Bone marrow (tissue), 2 donors: ENCODE data around the gene CACNA2D3.
"Not testable (repeated sequence)": the region's sequence is repeated elsewhere in the genome, so short reads cannot be mapped to it uniquely, and the experiment has no call there.

Experiments
- DNase-seq, 2 donors: peaks; one replicate each; lab custom pipeline; 2025; lab: John Stamatoyannopoulos, UW

CACNA2D3 gene

DNA sequence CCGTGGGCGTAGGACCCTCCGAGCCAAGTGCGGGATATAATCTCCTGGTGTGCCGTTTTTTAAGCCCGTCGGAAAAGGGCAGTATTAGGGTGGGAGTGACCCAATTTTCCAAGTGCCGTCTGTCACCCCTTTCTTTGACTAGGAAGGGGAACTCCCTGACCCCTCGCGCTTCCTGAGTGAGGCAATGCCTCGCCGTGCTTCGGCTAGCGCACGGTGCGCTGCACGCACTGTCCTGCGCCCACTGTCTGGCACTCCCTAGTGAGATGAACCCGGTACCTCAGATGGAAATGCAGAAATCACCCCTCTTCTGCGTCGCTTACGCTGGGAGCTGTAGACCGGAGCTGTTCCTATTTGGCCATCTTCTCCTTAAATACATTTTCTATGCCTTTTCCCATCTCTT lies 342.2 kb downstream of the CACNA2D3 start:
- not testable (repeated sequence) for DNase-seq

DNA sequence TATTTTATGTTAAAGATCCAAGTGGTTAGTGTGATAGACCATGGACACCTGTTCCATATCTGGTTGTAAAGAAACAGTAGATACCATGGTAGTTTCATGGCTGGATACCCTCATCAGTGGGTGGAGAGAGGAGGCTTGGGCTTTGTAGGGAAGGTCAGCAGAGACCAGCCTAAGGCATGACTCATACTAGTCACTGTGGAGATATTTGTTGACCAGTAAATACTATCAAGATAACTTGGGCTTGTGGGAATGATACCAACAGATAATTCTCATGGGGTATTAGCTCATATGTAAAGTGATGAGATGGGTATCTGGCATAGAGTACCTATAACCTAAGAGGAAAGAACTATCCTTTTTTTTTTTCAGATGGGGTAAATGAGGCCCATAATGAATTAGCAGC lies 354.5 kb downstream of the CACNA2D3 start:
- no peak for DNase-seq

DNA sequence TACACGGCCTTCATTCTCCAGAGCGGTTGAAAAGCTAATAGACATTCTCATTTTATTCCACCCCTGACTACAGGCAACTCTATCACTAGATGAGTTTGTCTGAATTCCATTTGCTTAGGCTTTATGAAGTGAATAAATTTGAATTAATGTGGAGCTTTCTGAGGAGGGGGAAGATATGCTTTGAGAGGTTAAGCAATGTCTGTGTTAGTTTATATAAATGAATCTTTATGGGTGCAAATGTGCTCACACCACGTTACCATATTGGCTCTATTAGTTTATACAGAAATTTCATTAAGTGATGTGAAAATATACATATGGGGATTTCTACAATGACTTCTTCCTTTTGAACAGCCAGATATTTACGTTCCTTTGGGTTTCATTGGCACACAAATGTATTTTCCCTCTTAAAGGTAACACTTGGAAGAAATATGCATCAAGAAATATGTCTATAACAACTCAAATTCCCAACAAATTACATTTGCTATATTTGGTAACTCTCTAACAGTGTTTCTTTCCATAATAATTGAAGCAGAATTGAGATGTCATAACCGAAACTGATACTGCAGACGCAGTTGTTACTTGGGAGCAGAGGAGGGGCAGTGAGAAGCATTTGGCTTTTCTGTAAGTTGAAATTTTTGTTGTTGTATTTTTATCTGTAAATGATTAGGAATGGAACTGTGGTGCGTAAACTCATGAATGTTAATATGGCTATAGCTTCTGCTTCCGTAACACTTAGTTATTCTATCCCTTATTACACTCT lies 359.4 kb downstream of the CACNA2D3 start:
- no peak for DNase-seq

DNA sequence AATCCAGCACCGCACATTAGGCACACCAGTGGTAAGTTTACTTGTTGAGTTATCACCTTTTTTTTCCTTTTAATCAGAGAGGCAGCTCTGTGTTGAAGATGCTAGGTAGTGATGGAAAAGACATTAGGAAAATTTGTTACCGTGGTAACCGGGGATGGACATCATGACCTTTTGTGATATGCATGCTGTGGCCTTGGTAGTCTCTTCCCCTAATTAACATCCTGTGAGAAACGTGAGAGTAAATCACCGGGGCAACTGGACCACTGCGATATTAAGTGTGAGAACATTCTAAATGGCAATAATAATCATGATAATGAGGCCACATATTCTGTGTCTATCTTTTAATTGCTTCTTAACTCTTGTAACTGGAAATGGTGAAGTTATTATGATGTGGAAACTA lies 362.0 kb downstream of the CACNA2D3 start:
- no peak for DNase-seq

DNA sequence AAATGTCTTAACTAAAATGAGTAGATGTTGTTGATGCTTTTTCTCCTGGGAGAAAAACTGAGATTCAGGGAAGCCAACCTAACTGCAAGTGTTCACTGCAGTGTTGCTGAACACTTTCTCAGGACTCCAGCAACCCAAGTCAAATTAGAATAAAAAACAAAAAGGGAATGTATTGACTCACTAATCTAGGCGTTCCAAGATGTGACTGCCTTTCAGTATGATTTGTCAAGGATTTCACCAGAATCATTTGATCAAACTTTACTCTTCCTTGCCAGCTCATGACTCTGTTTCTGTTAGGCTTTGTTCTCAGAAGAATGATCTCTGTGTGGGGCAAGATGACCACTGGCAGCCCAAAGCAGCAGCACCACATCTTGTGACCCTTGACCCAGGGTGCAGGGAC lies 364.0 kb downstream of the CACNA2D3 start:
- DNase-seq: no peak

DNA sequence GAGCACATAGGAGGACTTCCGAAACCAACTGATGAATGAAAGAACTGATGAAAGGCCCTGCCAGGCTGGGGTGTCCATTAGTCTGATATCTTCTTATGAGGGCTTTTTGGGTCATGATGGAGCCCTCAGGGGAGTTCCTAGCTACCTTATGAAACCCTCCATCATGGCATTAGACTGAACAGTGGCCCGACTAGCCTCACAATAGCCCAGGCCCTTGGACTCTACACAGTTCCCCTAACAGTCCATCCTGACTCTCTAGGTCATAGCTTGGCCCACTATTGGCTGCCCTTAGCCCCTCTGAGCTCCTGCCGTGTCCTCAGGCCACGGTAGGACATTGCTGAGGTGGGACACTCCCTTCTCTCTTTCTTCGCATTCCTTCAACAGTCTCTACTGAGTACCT lies 365.9 kb downstream of the CACNA2D3 start:
- DNase-seq: no peak

DNA sequence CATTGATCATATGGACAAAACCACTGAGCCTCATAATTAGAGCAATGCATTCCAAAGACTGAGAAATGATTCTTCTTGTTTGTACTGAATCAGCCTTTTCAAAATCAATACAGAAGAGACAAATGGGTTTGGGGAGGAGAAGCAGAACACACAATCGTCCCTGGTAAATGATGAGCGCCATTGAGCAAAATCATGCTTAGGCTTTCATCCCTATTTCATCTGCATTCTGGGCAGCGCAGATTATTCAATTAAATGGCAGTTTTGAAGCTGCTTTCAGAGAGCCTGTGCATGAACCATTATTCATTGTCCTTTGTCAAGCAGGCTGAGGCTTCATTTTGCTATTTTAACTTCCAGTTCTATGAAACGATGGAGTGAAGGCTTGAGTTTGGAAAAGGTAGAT lies 371.9 kb downstream of the CACNA2D3 start:
- no peak for DNase-seq

DNA sequence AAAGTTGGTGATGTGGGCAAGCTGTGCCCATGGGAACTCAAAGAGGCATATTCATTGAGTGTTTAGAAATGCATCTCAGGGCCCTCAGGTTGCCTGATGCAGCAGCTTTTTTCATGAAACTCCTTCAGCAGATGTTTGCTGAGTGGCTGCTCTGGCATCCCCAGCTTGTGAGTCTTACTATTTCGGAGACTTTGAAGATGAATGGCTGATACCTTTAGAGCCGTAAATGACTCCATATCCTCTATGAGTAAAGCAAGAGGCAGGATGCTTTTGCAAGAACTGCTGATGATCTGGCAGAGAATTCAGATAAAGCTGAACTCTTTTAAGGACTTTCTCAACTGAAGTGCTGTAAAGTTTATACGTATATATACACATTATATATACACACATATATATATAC lies 384.3 kb downstream of the CACNA2D3 start:
- no peak for DNase-seq

DNA sequence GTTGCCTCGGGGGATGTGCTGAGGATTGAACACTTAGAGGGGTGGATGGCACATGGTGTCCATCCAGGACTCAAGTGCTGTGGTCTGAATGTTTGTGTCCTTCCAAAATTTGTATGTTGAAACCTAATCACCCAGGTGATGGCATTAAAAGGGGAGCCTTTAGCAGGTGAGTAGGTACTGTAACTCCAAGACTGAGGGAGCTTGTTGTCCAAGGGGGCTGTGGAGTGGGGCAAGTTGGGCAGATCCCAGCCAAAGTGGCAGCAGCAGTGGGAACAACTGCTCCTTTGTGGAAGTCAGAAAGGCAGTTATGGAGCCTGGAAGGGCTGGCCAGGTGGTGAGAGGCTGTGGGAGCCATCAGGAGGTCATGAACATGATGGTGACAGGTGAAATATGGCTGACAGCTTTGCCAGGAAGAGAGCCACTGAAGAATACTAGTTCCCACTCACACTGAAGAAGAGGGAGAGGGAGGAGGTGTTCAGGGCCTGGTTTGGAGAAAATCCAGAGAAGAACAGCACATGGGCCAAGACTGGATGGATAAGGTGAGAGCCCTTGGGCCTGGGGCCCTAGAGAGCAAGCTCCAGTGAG lies 385.6 kb downstream of the CACNA2D3 start:
- no peak for DNase-seq

DNA sequence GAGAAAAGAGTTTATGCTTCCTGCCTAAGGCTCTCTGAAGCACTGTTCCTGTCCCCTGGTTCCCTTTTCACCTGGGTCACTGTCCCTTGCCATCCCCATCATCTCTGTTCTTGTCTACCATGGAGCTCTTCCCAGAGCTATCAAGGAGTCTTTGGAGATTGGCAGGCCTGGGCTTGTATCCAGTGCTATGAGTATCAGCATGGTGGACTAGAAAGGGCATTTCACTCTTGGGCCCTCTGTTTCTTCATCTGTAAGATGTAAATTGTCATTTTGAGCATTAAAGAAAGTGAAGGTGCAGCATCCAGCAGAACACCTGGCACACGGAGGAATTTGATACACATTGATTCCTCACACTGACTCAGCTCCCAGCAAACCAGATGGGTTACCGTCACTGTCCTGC lies 388.2 kb downstream of the CACNA2D3 start:
- DNase-seq: no peak

DNA sequence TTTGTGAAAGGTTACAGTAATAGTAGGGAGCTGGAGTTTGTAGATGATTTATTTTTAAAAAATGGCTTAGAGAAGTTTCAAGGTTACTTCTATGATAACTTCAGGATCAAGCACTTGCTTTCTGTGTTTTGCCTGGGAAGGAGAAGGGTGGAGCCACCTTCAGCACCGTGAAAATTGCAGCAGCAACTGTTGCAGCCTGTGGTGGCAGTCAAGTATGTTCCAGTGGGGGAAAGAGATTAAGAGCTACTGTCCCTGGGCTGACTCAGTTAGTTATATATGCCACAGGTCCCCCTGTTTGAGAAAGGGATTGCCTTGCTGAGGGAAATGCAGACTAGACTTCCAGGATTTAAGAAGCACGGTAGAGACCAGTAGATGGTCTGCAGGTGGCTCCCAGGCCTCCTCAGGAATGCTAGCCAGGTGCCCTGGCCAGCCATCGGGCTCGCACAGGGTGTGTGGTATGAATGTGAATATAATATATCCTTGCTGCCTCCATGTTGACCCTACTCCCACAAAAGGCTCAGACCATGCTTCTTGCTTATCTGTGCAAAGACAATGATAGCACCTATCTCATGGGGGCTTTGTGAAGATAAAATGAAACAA lies 389.5 kb downstream of the CACNA2D3 start:
- DNase-seq: no peak

DNA sequence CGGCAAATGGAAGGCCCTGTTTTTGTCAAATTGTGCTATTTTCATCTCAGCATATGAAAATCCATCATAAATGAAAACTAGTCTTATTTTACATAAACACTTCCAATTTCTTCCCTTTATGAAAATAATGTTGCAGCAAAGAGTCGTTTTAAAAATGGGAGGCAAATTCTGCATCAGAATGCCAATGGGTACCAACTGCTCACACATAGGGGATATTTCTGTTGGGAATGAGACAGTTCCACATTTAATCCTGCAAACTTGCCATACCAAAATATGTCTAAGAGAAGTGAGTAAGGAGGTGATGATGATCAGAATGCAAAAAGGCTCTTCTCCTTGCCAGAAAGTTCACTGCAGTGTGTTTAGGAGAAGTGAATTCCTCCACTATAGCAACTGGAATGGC lies 391.7 kb downstream of the CACNA2D3 start:
- no peak for DNase-seq

DNA sequence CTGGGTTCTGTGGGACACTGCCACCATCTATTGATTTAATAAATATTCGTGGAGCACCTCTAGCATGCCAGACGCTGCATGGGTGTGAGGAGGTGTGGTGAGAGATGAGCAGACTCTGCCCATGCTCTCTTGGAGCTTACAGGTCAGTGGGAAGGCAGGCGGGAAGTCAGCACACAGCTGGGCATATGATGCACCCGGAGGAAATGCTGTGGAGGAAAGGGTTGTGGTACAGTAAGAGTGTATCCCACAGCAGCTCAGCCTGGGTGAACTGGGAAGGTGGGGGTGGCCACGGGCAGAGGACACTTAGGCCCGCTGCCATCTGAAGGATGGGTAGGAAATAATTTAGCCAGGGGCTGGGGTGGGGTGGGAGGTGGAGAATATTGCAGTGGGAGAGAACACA lies 392.1 kb downstream of the CACNA2D3 start:
- DNase-seq: no peak

DNA sequence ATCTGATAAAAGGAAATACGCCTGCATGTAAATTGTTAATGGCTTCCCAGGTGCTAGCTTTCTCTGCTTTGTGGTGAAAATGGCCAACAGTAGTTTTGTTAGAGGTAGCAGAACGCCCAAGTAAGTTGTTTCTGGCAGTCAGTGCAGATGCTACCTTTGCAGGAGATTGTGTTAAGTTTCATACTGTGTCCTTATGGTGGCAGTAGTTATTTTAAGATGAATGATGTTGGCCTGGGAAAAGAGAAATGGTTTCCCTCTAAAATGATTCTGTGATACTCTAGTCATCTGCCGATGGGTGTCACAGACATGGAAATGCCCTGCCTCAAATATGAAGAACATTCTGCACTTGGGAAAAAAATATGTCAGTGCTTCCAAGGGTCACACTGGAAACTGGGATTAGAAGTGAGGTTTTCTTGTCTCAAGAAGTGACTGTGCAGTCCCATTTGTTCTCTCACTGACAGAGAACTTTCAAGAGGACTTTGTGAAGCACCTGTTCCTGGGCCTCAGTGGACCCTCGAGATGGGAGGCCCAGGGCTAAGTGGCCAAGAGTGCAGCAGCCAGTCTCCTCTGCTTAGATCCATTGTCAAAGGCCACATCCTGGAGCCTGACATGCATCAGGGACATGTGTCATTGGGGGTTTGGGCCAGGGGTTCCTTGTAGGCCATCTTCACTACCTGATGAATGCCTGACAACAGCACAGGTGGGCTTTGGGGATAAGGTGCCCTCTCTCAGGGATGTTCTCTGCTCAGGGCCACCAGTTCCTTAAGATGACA lies 393.3 kb downstream of the CACNA2D3 start:
- no peak for DNase-seq

DNA sequence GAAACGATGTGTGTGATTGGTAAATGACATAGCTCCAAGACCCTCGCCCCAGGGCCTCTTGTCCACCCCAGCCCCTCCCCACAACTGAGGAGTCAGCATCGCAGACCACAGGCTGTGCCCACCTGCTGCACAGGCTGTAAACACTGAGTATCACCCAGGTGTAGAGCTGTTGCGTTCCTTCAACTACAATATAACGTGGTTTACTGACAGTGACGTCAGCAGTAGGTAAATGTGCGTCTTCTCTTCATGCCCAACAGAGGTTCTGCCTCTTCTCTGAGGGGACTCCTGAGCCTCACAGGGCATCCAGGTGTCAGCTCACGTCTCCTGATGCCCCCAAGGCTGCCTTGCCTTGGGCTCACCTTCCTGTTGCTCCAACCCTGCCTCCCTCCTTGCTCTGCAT lies 395.1 kb downstream of the CACNA2D3 start:
- DNase-seq: no peak

DNA sequence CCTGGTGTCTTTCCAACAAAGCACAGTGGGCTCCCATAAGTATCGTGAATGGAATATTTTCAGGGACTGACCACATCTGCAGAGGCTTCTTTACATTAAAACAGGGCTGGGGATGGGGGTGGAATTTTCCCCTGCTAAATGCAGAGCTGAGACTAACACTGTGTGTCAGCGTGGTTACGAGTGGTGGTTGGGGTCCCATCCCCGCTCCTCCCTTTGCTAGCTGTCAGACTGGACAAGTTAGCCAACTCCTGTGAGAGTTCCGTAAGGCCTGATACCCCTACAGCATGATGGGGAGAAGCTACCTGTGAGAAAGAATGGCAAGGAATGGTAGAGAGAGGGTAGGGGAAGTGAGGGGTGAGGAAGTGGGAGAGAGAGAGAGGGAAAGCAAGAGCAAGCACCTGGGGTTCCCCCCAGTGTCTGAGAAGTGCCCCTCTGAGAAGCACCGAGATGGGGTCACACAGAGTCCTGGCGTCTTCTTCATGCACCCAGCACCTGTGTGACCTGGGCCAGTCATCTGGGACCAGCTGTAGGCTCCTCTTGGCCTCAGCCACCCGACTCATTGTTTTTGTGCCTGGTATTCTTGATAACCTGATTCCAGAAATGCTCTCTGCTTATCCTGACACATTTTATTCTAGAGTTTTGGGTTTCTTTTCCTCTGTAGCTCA lies 395.8 kb downstream of the CACNA2D3 start:
- DNase-seq: no peak

DNA sequence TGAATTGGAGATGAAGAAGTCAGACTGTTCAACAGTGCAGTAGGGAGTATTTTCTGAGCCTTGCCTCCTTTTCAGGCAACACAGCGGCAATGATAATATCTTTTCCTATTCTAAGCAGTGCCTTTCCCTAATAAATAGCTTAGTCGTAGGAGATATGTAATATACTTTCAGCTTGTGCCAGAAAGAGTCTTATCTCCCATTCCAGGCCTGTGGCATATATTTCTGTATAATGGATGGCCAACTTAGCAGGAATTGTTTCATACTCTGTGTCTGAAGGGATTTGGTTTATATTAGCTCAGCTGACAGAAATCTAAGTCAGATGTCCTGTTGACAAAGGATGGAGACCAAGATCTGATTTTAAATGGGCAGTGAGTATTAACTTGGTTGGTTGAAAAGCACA lies 397.1 kb downstream of the CACNA2D3 start:
- no peak for DNase-seq

DNA sequence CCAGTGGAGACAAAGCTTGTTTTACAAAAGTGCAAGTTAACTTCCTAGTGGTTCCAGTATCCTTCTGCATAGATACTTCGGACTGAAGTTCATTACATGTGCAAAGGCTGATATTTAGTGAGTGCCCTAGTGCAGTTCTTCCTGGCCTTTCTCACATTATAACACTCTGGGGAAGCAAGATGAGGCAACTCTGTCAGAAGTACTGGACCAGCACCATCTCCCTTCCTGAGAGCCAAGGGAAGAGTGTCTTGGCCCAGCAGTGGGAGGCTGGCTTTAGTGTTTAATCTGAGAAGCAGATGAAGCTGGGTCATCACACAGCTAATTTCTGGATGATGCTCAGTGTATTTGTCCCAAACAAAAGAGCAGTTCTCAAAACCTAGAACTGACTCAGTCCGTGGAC lies 397.7 kb downstream of the CACNA2D3 start:
- DNase-seq: no peak

DNA sequence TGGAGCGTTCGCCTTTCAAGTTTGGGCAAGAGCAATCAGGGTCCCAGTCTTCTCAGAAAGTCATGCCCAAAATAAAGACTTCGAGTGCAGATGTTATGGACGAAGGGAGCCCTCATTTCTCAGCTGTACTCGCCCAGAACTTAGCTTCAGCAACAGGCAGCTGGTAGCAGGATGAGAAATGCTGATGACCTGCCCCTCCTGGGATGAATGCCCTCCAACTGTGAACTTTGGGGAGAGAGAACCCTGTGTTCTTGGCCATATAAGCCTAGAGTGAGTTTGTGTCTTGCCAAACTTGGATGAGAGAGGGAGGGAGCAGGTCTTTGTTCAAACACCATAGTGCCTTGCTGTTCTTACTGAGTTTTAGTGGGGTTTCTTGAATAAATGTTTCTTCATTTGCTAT lies 405.2 kb downstream of the CACNA2D3 start:
- no peak for DNase-seq

DNA sequence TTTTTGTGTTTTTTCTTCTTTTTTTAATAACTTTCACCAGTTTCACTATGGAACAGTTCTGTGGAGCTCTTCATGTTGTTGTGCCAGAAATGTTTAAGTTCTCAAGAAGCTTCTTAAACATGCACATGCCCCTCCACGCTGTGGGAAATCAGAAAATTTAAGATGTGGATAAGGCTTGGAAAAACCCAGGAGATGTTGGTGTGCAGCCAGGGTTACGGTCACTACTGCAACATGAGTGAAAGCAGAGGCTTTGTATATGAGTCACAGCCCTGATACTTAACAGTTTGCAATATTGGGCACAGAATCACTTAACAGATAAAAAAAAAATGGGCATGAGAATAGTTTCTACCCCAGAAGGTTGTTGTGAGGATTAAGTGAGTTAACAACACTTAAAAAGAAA lies 405.6 kb downstream of the CACNA2D3 start:
- no peak for DNase-seq

DNA sequence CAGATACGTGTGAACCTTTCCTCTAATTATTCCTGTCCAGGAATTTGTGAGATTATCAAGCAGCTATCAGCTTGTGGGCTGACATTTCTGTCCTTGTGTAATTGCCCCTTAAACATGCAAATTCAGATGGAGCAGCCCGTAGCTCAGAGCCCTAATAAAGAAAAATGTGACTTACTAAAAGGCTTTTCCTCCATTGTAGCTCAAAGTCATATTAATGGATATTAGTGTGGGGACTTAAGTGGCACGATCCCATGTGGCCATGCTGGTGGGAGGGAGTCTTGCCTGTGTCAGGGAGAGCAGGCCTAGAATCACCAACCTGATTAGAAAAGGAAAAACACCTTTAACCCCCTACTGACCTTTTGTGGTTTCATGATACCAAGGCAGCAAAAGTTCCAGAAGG lies 406.3 kb downstream of the CACNA2D3 start:
- DNase-seq: no peak

DNA sequence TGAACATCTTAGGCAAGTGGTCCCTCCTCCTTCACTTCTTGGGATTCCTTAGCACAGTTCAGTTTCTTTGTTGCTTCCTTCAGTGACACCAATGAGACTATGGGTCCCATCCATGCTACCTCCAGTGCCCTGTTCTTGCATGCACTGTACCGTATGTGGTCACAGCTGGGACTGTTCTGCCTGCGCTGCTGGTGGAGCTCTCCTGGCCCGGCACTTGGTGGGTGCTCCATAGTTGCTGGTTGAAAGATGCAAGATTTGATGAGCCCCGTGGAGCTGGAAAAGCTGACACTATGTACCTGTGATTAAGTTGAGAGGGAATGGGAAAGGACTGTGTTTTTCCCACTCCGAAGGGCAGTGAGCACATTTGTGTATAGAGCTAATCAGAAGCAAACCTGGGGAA lies 407.7 kb downstream of the CACNA2D3 start:
- DNase-seq: no peak
